ENCODE results near the gene SYVN1.

DNA sequence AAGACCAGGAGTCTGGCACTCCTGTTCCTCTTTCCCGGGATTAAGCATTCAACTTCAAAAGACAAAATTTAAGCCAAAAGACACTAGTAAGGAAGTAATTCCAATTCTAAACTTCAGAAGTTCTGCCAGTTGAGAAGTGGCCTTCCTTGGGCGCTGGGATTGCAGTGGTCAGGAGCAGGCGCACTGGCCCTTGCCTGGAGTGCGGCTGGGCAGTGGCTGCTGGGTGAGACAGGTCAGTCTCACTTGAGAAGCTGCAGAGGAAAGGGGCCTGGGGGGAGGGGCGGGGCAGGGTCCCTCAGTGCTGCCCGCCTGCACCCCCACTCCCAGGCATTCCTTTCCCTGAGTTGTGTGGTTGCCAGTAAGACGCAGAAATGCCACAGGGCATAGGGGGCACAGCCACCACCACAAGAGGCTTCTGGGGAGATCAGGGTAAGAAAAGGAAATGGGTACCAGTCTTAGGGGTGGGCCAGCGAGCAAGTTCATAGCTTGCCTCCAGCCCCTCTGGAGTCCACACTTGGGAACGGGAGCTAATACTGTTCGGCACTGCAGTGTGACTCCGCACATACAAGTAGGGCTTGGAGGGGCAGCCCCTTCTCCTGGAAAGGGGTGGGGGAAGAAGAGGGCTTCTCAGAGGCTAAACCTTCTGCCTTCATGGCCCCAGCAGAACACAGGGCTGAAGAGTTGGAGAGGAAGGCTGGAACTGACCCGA lies 6.7 kb downstream of the SYVN1 start:
- TF ChIP-seq, protein P1, sequence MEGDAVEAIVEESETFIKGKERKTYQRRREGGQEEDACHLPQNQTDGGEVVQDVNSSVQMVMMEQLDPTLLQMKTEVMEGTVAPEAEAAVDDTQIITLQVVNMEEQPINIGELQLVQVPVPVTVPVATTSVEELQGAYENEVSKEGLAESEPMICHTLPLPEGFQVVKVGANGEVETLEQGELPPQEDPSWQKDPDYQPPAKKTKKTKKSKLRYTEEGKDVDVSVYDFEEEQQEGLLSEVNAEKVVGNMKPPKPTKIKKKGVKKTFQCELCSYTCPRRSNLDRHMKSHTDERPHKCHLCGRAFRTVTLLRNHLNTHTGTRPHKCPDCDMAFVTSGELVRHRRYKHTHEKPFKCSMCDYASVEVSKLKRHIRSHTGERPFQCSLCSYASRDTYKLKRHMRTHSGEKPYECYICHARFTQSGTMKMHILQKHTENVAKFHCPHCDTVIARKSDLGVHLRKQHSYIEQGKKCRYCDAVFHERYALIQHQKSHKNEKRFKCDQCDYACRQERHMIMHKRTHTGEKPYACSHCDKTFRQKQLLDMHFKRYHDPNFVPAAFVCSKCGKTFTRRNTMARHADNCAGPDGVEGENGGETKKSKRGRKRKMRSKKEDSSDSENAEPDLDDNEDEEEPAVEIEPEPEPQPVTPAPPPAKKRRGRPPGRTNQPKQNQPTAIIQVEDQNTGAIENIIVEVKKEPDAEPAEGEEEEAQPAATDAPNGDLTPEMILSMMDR (IDR thresholded peaks at IDR 0.05) = no peak
- TF ChIP-seq POLR2A (IDR thresholded peaks at IDR 0.05) = no peak

All from thyroid gland (tissue), 4 donors.